Activated T-helper 1 cell treated with anti-CD3 and anti-CD28 coated beads, Interleukin-12 subunit alpha, Interleukin-12 subunit beta, Interleukin-2, Interleukin-4 antibody, amounts not matched to agents 30 ng/mL and 10 ng/mL and 1 ng/mL, durations not matched to agents 14 hours and 24 hours and 36 hours (primary cell): ENCODE results near the gene NPAS3. TPM values are rescaled to one million over a fixed set of nuclear protein-coding genes. Genes with fewer than 3 reads are reported as not detected.
A peak's percentile ranks its signal among the peaks of the same experiment; 100 is the strongest.

Experiments used
- DNase-seq: peaks from one replicate; pipeline ENCODE4 v3.0.0; 2021; ENCODE audit warnings: low spot score
- H3K27ac Mint-ChIP-seq: one replicate; pipeline ENCODE4 v1.8.0; 2021; ENCODE audit warnings: mild to moderate bottlenecking, mixed read lengths
- H3K27me3 Mint-ChIP-seq: one replicate; pipeline ENCODE4 v1.8.0; 2022; ENCODE audit warnings: mild to moderate bottlenecking, moderate library complexity, mixed read lengths; ENCODE audit not compliant: insufficient read depth
- H3K36me3 Mint-ChIP-seq: one replicate; pipeline ENCODE4 v1.8.0; 2021; ENCODE audit warnings: low read depth, mixed read lengths
- H3K4me1 Mint-ChIP-seq: one replicate; pipeline ENCODE4 v1.8.0; 2021; ENCODE audit warnings: low read depth, mixed read lengths
- H3K4me3 Mint-ChIP-seq: one replicate; pipeline ENCODE4 v1.8.0; 2021; ENCODE audit warnings: mild to moderate bottlenecking, moderate library complexity, mixed read lengths
- H3K9me3 Mint-ChIP-seq: one replicate; pipeline ENCODE4 v1.8.0; 2021; ENCODE audit warnings: mixed read lengths
- intact Hi-C: fragments of 100-400 bp; cut with micrococcal nuclease; formaldehyde crosslinking; loops from one replicate; pipeline ENCODE4 v1.15.1; 2024
- total RNA-seq: library from RNA; stranded (reverse); gene quantifications from 2 replicates; pipeline ENCODE4 v1.2.3, GENCODE V29; 2022

Gene NPAS3
- total RNA-seq, 1 donor from 2014 or later = not detected

DNA sequence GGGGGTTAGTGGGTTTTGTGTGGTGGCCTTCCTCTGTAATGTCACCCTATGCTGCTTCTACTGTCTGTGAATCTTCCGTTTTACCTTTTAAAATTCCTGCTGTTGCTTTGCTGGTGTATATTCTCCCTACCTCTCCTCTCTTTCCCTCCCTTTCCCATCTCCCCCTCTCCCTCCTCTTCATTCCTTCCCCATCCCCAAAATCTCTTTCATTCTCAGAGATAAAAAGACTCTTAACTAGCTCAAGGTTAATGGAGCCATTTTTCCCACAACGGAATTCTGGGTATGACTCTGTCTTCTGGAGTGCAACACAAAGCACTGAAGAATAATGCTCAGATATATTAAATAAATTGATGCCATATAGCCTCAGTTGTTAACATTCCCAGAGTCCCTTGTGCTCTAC lies 864.1 kb downstream of the NPAS3 start:
- Mint-ChIP-seq H3K36me3 (no peaks in the 10 kb centered on the region), H3K27ac (no peak overlapping the region), H3K4me3 (no peak overlapping the region), H3K4me1 (peaks cover 5% of the 10 kb centered on the region), H3K27me3 (peaks cover 44% of the 10 kb centered on the region), H3K9me3 (no peaks in the 10 kb centered on the region)
- intact Hi-C loops = no loop called here
- DNase-seq = no peak

DNA sequence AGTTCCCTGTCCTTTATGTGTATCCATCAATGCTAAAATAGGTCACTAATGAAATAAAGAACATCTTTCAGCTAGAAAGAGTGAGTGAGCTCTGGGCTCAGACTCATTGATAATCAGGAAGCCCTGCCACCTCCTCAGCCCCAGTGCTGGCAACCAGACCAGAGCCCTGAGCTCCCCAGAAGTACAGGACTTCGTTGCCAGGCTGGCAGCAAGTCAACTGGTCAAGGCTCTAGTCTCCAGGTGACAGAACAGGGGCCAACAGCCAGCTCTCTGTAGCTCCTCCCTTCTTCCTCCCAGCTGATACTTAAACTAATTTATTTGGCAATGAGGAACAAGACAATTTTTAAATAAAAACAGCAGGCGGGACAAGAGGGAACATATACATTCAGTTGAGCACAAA lies 866.9 kb downstream of the NPAS3 start:
- H3K36me3 Mint-ChIP-seq = no peaks in the 10 kb centered on the region
- no peak overlapping the region for H3K27ac Mint-ChIP-seq
- H3K9me3 Mint-ChIP-seq = no peaks in the 10 kb centered on the region
- H3K4me3 Mint-ChIP-seq = no peak overlapping the region
- intact Hi-C loops = no loop called here
- H3K27me3 Mint-ChIP-seq = peaks cover 34% of the 10 kb centered on the region
- H3K4me1 Mint-ChIP-seq = peaks cover 5% of the 10 kb centered on the region
- no peak for DNase-seq

DNA sequence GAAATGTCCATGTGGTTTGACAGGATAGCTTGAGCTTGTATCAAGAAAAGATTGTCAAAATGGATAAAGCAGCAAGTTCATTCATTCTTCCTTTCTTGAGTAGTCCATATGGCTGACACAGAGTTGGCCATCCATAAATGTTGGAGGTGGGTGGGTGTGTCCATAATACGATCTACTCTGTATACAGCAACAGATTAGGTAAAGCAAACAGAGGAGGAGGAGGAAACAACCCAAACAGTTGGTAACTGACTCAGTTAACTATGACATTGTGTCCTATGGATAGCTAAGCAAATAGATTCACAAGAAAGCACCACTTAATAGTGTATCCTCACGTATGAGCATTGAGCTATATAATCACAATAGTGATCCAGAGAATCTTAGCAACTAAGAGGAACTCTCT lies 868.2 kb downstream of the NPAS3 start:
- Mint-ChIP-seq H3K4me1 (no peaks in the 10 kb centered on the region), H3K9me3 (no peaks in the 10 kb centered on the region), H3K36me3 (no peaks in the 10 kb centered on the region), H3K4me3 (no peak overlapping the region), H3K27me3 (peaks cover 25% of the 10 kb centered on the region), H3K27ac (no peak overlapping the region)
- no peak for DNase-seq
- intact Hi-C loops = no loop called here

DNA sequence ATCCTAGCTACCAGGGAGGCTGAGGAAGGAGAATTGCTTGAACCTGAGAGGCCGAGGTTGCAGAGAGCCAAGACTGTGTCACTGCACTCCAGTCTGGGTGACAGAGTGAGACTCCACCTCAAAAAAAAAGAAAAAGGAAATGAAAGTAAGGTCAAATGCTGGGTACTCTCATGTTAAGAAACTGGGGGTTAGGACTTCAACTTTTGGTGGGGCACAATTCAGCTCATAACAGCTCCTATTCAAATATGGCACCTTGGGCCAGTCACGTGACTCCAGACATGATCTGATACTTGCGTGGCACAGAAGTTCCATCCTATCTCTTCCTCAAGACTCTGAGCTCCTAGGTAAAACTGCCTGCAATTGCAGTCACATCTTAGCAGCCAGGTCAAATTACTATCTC lies 869.5 kb downstream of the NPAS3 start:
- no peak overlapping the region for H3K4me3 Mint-ChIP-seq
- no peaks in the 10 kb centered on the region for H3K36me3 Mint-ChIP-seq
- H3K4me1 Mint-ChIP-seq = no peaks in the 10 kb centered on the region
- intact Hi-C loops = no loop called here
- peaks cover 22% of the 10 kb centered on the region for H3K27me3 Mint-ChIP-seq
- H3K27ac Mint-ChIP-seq = no peak overlapping the region
- H3K9me3 Mint-ChIP-seq = no peaks in the 10 kb centered on the region
- no peak for DNase-seq

DNA sequence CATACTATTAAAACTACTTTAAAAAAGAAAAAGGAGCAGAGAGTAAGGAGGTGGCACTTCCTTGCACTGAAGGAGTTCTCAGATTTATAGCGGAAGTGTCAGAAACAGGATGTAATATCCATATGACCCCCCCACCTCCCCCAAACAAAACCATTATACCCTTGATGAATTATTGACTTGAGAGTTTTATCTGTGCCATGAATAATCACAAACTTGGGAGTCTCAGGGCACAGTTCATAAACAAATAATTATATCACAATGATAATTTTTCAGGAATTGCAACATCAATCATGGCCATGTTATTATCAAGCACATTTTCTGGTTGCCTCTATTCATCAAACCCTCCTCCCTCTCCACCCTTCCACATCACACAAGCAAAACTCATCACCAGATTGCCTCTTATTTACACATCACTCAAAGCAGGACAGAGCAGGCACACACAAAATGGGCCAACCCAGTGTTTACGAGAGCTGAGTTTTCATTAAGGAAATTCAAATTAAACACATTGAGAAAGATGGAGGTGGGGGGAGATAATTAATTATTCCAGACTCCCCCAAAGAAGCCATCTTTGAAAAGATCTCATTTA lies 870.8 kb downstream of the NPAS3 start:
- DNase-seq = no peak
- Mint-ChIP-seq H3K36me3 (no peaks in the 10 kb centered on the region), H3K27ac (no peak overlapping the region), H3K27me3 (peaks cover 24% of the 10 kb centered on the region), H3K4me3 (no peak overlapping the region), H3K4me1 (peaks cover 5% of the 10 kb centered on the region), H3K9me3 (no peaks in the 10 kb centered on the region)
- intact Hi-C loops = no loop called here

DNA sequence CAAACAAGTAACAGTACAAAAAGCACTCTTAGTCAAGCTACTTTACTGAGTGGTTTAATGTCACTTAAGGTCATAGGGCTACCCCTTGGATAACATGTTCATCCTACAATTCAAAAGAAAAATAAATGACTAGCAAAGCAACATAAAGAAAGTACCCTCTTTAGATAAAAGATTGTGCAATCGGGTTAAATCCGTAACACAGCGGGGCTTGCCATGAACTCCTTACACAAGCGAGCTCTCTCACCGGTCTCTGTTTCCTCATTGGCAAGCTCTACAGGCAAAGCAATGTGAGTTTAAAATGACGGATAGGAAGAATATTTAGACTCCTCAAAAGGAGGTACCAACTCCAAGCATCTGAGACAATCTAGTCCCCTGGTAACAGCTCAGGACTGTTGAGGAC lies 871.6 kb downstream of the NPAS3 start:
- Mint-ChIP-seq H3K27me3 (peaks cover 28% of the 10 kb centered on the region), H3K27ac (no peak overlapping the region), H3K9me3 (no peaks in the 10 kb centered on the region), H3K4me3 (no peak overlapping the region), H3K4me1 (peaks cover 5% of the 10 kb centered on the region), H3K36me3 (no peaks in the 10 kb centered on the region)
- intact Hi-C loops = no loop called here
- no peak for DNase-seq

DNA sequence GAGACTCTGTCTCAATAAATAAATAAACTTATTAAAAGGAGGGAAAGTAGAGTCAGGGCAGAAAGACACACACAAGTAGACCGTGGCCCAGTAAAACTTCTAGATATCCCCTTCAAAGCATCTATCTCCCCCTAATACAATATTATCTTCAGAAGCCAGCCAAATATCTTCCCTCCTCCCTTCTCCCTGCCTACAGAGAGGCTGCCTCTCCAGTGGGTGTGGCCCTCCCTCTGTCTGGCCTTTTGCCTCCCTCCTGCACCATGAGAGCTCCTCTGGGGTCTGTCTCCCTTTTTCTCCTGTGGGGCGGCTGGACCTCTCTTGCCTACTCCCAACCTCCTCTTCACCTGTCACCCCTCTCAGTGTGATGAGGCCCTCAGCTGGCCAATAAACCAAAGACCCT lies 873.0 kb downstream of the NPAS3 start:
- Mint-ChIP-seq H3K9me3 (no peaks in the 10 kb centered on the region), H3K36me3 (no peaks in the 10 kb centered on the region), H3K4me1 (peaks cover 5% of the 10 kb centered on the region), H3K4me3 (no peak overlapping the region), H3K27me3 (peaks cover 34% of the 10 kb centered on the region), H3K27ac (no peak overlapping the region)
- no peak for DNase-seq
- intact Hi-C loops = no loop called here

DNA sequence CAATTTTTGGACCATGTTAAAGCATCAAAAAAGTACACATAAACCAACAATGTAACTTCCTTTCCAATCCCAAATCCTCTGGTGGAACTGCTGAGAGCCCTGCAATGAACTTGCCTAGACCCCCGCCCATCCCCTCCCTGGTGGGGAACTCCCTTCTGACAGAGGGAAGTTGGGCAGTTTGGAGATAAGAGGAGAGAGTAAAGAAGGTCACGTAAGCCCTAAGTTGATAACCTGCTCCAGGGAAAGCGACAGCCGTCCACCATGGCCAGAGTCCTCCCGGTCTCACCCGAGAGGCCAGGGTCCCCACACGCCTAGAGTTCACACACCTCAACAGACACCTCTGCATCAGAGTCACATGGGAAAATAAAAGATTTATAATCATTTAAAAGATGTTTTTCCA lies 873.5 kb downstream of the NPAS3 start:
- no peak overlapping the region for H3K27ac Mint-ChIP-seq
- H3K36me3 Mint-ChIP-seq = no peaks in the 10 kb centered on the region
- H3K4me1 Mint-ChIP-seq = peaks cover 5% of the 10 kb centered on the region

DNA sequence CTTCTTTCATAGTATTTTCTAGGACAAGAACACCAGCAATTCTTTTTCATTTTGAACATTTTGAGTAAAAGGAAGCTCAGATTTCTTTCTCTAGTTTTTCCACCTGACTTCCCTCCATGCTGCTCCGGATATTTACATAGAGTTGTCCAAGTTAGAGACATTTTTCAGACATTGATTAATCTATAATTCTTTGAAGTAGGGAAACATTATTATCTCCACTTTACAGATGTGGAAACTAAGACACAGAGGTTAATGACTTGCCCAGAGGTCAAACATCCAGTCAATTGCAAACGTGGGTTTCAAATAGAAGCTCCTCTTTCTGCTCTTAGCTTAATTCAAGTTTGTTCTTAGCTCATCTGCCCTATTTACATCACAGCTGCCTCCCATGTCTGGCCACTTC lies 873.9 kb downstream of the NPAS3 start:
- no peaks in the 10 kb centered on the region for H3K36me3 Mint-ChIP-seq
- no peak for DNase-seq
- no peak overlapping the region for H3K27ac Mint-ChIP-seq
- no peak overlapping the region for H3K4me3 Mint-ChIP-seq
- H3K9me3 Mint-ChIP-seq = no peaks in the 10 kb centered on the region
- H3K4me1 Mint-ChIP-seq = peaks cover 5% of the 10 kb centered on the region
- intact Hi-C loops = no loop called here
- H3K27me3 Mint-ChIP-seq = peaks cover 39% of the 10 kb centered on the region

More for the DNA sequence above, 873.5 kb downstream of the NPAS3 start:
- H3K4me3 Mint-ChIP-seq = no peak overlapping the region
- no peaks in the 10 kb centered on the region for H3K9me3 Mint-ChIP-seq
- H3K27me3 Mint-ChIP-seq = peaks cover 37% of the 10 kb centered on the region
- no peak for DNase-seq
- intact Hi-C loops = no loop called here

DNA sequence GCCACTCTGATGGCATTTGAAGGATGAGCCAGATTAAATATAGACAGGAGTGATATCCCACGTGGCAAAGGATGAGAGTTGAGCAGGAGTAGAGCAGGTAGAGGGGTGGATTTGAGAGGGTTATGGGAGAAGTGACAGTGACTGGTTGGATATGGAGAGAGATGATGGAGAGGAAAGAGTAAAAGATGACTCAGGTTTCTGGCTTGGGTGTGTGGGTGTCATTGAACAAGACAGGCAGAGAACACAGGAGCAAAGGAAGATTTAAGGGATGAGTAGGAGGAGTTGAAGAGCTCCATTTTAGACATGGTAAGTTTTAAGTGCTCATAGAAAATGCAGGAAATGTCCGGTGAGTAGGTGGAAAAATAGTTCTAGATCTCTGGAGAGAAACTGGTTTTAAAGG lies 875.3 kb downstream of the NPAS3 start:
- H3K27ac Mint-ChIP-seq = no peak overlapping the region
- peaks cover 5% of the 10 kb centered on the region for H3K4me1 Mint-ChIP-seq
- peaks cover 34% of the 10 kb centered on the region for H3K27me3 Mint-ChIP-seq
- no peaks in the 10 kb centered on the region for H3K9me3 Mint-ChIP-seq
- intact Hi-C loops = no loop called here
- H3K4me3 Mint-ChIP-seq = no peak overlapping the region
- H3K36me3 Mint-ChIP-seq = no peaks in the 10 kb centered on the region
- no peak for DNase-seq

DNA sequence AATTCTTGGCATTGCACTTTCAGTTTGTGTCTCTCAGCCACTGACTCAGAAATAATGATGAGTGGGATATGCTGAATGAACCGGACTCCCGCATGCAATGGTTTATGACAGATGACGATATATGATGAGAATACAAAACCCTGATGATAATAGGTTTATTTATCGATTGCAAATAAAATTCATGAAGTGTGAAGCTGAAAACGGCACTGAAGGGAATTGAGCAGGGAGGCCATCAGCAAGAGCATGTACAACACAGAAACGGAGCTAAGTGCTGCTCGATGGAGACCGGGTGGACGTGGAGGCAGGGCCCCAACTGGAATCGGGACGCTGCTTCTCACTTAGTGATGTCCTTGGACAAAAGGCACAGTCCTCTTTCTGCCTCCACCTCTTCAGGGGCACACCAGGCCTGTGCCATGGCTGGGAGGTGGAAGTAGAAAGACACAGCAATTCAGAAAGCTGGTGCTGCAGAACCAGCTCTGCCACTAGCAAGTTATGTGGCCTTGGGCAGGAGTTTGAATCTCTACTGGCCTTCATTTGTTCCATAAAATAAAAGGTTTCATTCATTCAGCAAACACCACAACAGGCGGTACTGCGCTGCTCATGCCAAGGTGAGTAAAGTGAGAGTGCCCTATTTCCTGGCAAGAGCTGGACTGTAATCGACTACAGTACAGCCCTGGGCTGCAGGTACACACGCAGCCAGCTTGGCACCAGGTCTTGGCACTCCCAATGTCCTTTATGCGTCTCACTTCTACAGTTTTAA lies 895.2 kb downstream of the NPAS3 start:
- DNase-seq = no peak
- peaks cover 5% of the 10 kb centered on the region for H3K9me3 Mint-ChIP-seq
- no peaks in the 10 kb centered on the region for H3K36me3 Mint-ChIP-seq
- H3K4me1 Mint-ChIP-seq = peaks cover 42% of the 10 kb centered on the region
- H3K4me3 Mint-ChIP-seq = no peak overlapping the region
- peaks cover 2% of the 10 kb centered on the region for H3K27me3 Mint-ChIP-seq
- intact Hi-C loops = no loop called here
- H3K27ac Mint-ChIP-seq = peak overlapping the region; percentile 4

DNA sequence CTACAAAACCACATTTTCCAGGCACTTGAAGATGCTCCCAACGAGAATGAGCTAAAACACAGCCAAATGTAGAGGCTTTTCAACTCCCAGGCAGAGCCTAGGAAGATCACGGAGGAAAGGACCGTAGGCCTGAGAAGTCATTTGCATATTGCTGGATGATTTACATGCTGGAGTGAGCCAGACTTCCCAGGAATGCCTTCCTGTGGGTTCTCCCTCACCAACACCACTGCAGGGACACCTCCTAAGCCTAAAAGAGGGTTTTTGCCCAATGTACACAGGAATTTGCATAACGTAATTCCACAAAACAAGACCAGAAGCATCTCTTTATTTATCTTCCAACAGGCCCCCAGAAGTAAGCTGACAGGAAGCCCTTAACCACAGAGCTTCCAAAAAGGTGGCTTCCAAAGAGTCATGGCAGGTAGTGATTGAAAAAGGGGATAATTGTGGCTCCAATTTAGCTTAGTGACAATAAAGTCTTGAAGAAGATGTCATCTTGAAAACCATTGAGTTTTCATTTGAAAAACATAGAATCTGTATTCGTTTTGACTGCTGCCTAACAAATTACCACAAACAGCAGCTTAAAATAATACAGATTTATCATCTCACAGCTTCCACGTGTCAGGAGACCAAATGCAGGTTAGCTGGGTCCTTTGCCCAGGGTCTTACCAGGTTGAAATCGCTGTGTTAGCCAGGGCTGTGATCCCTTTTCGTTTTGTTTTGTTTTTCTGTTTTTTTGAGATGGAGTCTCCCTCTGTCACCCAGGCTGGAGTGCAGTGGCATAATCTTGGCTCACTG lies 896.0 kb downstream of the NPAS3 start:
- Mint-ChIP-seq H3K9me3 (peaks cover 5% of the 10 kb centered on the region), H3K27me3 (peaks cover 2% of the 10 kb centered on the region), H3K4me3 (no peak overlapping the region), H3K4me1 (peaks cover 50% of the 10 kb centered on the region), H3K36me3 (no peaks in the 10 kb centered on the region), H3K27ac (peak overlapping the region; percentile 10)
- DNase-seq = no peak
- intact Hi-C loops = loop anchor here (5.0 kb wide), 2 partner anchors 113 to 378 kb away; no protein-coding TSS in a partner anchor

DNA sequence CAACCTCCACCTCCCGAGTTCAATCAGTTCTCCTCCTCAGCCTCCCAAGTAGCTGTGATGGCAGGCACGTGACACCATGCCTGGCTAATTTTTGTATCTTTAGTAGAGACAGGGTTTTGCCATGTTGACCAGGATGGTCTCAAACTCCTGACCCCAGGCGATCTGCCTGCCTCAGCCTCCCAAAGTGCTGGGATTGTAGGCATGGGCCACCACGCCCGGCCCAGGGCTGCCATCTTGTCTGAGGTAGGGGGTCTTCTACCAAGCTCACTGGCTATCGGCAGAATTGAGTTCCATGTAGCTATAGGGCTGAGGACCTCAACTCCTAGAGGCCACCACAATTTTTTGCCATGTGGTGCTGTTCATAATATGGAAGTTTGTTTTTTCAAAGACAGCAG lies 896.6 kb downstream of the NPAS3 start:
- Mint-ChIP-seq H3K4me1 (peaks cover 53% of the 10 kb centered on the region), H3K4me3 (no peak overlapping the region), H3K9me3 (peaks cover 5% of the 10 kb centered on the region), H3K36me3 (no peaks in the 10 kb centered on the region), H3K27me3 (peaks cover 2% of the 10 kb centered on the region), H3K27ac (no peak overlapping the region)
- no peak for DNase-seq
- intact Hi-C loops = loop anchor here (5.0 kb wide), 2 partner anchors 112 to 377 kb away; no protein-coding TSS in a partner anchor
